ENCODE results near the gene ATP6V1E1.
A peak's percentile ranks its signal among the peaks of the same experiment; 100 is the strongest.
"Not testable (repeated sequence)": the region's sequence is repeated elsewhere in the genome, so short reads cannot be mapped to it uniquely, and the experiment has no call there.

The ATP6V1E1 gene

GRCh38 chr22:17647452-17647851 is 18.9 kb upstream of the ATP6V1E1 start:
- no peak overlapping the region for H3K4me3 ChIP-seq (ENCODE audit: low read depth, low read length)
- H3K27me3 ChIP-seq (ENCODE audit: insufficient read depth, low read depth, severe bottlenecking) = no peaks in the 10 kb centered on the region
- DNase-seq = no peak
- H3K27ac ChIP-seq = no peak overlapping the region
- H3K36me3 ChIP-seq = no peaks in the 10 kb centered on the region; the same call in 1 of the 2 replicates
- no peak for TF ChIP-seq CTCF (IDR thresholded peaks at IDR 0.05; ENCODE audit: low read depth, low read length)
- no peaks in the 10 kb centered on the region for H3K9me3 ChIP-seq (ENCODE audit: severe bottlenecking)

- not testable (repeated sequence) for DNase-seq
Measured at GRCh38 chr22:17642357-17642756, 13.8 kb upstream of the ATP6V1E1 start.

GRCh38 chr22:17641269-17641668 is 12.7 kb upstream of the ATP6V1E1 start:
- no peak for TF ChIP-seq CTCF (IDR thresholded peaks at IDR 0.05; ENCODE audit: low read depth, low read length)
- no peak overlapping the region for H3K4me3 ChIP-seq (ENCODE audit: low read depth, low read length)
- no peak for DNase-seq
- no peaks in the 10 kb centered on the region for H3K27me3 ChIP-seq (ENCODE audit: insufficient read depth, low read depth, severe bottlenecking)
- H3K9me3 ChIP-seq (ENCODE audit: severe bottlenecking) = peaks cover 3% of the 10 kb centered on the region
- H3K36me3 ChIP-seq = peaks cover 4% of the 10 kb centered on the region; the same call in 1 of the 2 replicates
- no peak overlapping the region for H3K27ac ChIP-seq

More at GRCh38 chr22:17642357-17642756, 13.8 kb upstream of the ATP6V1E1 start:
- not testable (repeated sequence) for H3K27me3 ChIP-seq (ENCODE audit: insufficient read depth, low read depth, severe bottlenecking); H3K36me3 ChIP-seq; H3K27ac ChIP-seq; H3K4me3 ChIP-seq (ENCODE audit: low read depth, low read length); H3K9me3 ChIP-seq (ENCODE audit: severe bottlenecking)

- peaks cover 3% of the 10 kb centered on the region for H3K9me3 ChIP-seq (ENCODE audit: severe bottlenecking)
- H3K36me3 ChIP-seq = peaks cover 4% of the 10 kb centered on the region; the same call in 1 of the 2 replicates
- H3K27me3 ChIP-seq (ENCODE audit: insufficient read depth, low read depth, severe bottlenecking) = no peaks in the 10 kb centered on the region
- DNase-seq = no peak
- TF ChIP-seq CTCF (IDR thresholded peaks at IDR 0.05; ENCODE audit: low read depth, low read length) = no peak
- H3K4me3 ChIP-seq (ENCODE audit: low read depth, low read length) = peak overlapping the region; percentile 83
- H3K27ac ChIP-seq = peak overlapping the region; percentile 96
Measured at GRCh38 chr22:17639247-17639741, 10.7 kb upstream of the ATP6V1E1 start.

GRCh38 chr22:17638432-17639246 is 10.1 kb upstream of the ATP6V1E1 start, which contains the start of gene BCL2L13:
Gene BCL2L13 (plus strand): TSS chr22:17638757. CDS start chr22:17655712, 16,955 bp downstream.
- DNase-seq = peak; percentile 92
- peaks cover 4% of the 10 kb centered on the region; the same call in 1 of the 2 replicates for H3K36me3 ChIP-seq
- peak within 1 kb of the TSS; percentile 83 for H3K4me3 ChIP-seq (ENCODE audit: low read depth, low read length)
- H3K27ac ChIP-seq = peak within 1 kb of the TSS; percentile 96
- no peaks in the 10 kb centered on the region for H3K27me3 ChIP-seq (ENCODE audit: insufficient read depth, low read depth, severe bottlenecking)
- H3K9me3 ChIP-seq (ENCODE audit: severe bottlenecking) = peaks cover 3% of the 10 kb centered on the region
- no peak for TF ChIP-seq CTCF (IDR thresholded peaks at IDR 0.05; ENCODE audit: low read depth, low read length)

GRCh38 chr22:17638182-17638431 is 9.6 kb upstream of the ATP6V1E1 start:
- DNase-seq = peak; percentile 60
- Histone ChIP-seq H3K36me3 (peaks cover 4% of the 10 kb centered on the region; the same call in 1 of the 2 replicates), H3K27me3 (ENCODE audit: insufficient read depth, low read depth, severe bottlenecking) (no peaks in the 10 kb centered on the region), H3K4me3 (ENCODE audit: low read depth, low read length) (peak overlapping the region; percentile 83), H3K27ac (peak overlapping the region; percentile 96), H3K9me3 (ENCODE audit: severe bottlenecking) (peaks cover 3% of the 10 kb centered on the region)
- TF ChIP-seq CTCF (IDR thresholded peaks at IDR 0.05; ENCODE audit: low read depth, low read length) = no peak

Measured in WERI-Rb-1 (cell line).